ENCODE measurements around the gene CARD6. TPM values are rescaled to one million over a fixed set of nuclear protein-coding genes. Genes with fewer than 3 reads are reported as not detected.

The CARD6 gene, protein sequence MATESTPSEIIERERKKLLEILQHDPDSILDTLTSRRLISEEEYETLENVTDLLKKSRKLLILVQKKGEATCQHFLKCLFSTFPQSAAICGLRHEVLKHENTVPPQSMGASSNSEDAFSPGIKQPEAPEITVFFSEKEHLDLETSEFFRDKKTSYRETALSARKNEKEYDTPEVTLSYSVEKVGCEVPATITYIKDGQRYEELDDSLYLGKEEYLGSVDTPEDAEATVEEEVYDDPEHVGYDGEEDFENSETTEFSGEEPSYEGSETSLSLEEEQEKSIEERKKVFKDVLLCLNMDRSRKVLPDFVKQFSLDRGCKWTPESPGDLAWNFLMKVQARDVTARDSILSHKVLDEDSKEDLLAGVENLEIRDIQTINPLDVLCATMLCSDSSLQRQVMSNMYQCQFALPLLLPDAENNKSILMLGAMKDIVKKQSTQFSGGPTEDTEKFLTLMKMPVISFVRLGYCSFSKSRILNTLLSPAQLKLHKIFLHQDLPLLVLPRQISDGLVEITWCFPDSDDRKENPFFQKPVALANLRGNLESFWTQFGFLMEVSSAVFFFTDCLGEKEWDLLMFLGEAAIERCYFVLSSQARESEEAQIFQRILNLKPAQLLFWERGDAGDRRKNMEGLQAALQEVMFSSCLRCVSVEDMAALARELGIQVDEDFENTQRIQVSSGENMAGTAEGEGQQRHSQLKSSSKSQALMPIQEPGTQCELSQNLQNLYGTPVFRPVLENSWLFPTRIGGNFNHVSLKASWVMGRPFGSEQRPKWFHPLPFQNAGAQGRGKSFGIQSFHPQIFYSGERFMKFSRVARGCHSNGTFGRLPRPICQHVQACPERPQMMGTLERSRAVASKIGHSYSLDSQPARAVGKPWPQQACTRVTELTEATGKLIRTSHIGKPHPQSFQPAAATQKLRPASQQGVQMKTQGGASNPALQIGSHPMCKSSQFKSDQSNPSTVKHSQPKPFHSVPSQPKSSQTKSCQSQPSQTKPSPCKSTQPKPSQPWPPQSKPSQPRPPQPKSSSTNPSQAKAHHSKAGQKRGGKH
- 6.6 and 11.6 TPM in 2 replicates for total RNA-seq

GRCh38 chr5:40841068-40841805 is at the start of gene CARD6:
Gene CARD6 (plus strand): TSS chr5:40841367. CDS start chr5:40841383, 16 bp downstream.

DNA sequence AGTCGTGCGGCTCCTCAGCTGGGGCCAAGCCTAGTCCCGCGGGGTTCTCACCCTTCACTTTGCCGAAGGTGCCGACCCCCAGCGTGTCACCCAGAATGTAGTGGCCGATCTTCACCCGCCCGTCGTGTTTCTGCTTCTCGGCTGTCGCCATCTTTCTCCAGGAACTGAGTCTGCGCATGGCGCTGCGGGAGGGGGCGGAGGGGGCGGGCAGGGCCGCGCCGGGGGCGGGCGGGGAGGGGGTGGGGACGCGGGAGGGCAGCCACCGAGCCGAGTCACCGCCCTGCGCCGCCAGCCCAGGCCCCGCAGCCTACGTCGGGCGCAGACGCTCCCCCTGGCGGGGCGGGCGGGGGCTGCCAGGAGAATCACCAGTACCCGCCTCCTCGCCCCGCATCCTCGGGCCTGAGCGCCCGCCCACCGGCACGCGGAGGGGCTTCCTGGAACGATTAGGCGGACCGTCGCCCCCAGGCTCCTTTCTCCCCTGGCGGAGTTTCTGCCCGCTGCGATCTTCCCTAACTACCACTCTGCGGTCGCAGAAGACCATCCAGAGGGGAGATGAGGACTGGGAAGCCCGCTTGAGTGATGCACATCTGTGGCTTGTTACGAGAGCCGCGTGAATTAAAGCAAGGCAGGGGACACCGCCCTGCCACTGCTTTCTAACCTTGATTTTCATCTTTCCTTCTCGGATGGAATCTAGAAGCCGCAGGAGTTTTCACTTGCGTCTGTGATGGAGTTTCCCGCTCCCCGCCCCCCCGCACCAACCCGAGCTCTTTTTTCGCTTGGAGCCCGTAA is 43.0 kb upstream of the CARD6 start, which contains the start of gene PRKAA1:
PRKAA1 (minus strand) TSS at position 363 of the 789 bp plus-strand sequence; CDS start at position 178, 185 bp downstream.

DNA sequence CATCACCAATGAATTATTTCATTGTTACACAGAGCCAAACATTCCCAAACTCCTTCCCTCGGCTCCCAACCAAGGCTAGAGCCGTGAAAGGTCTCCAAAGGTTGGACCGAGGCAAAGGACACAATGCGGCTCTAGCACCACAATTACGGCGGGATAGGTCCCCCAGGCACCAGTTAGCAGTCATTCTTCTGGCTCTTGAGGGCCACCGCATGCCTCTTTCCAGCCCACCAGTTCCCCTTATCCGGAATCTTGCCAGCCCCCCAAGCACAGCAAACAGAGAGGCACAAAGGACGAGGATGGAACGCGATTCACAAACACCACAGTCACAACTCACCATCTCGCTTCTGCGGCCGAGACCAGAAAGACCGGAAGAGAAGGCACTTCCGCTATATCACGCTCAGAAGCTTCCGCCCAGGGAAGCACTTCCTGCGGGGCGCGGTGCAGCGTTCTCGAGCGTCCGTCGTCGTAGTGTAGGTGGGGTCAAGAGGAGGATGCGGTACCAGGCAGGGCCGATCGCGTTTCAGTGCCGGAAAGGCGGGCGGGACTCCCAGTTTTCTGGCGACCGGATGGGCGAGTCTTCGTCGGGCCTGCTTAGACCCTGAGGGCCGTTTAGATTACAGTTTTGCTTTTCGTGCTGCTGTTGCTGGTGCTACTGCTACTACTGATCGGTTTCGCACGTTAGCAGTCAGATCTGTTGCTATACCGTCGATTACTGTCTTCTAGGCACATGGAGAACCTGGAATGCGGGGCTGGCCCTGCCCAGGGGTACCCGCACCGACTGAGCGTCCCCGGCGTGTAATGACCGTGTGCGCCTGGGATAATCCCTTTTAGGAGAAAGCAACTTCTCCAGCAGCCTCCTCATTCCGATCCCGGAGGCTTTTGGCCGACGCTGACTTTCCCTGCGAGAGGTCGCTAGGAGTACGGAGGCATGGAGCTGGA is 6.0 kb upstream of the CARD6 start, which contains the start of gene RPL37:
RPL37 (minus strand) TSS at position 374 of the 939 bp plus-strand sequence; CDS start at position 337, 37 bp downstream.

DNA sequence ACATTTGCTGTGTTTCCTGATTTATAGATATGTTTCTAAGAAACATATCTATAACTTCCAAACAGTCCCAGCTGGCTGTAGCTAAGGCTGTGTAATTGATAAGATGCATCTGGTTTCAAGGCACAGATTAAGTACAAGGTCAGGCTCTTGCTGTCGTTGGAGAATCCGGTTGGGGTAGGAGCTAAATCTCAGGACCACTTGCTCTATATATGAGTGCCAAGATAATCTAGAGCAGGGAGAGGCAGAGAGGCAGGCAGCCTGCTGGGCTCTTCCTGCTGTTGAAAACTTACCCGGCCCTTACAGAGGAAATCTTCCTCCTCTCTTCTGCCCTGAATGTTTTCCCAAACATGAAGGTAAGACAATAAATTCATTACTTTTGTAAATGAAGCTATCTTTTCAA is 68.1 kb downstream of the CARD6 start, which contains the start of gene C7:
C7 (plus strand) TSS at position 234 of the 400 bp plus-strand sequence; CDS start at position 348, 114 bp downstream.

Small RNA genes lying within 50 kb of the gene (small RNA-seq; reads per million reads assigned to genes)
- 19.8 reads per million, percentile 97 among the genes with 10 or more reads in this experiment for gene SNORD72 (ENCODE audit: low replicate concordance)

Other genes starting within 250 kb of the CARD6 start
- 2.2 and 13.0 TPM in 2 replicates for gene PTGER4, start 161.5 kb upstream of the CARD6 start, total RNA-seq
- gene TTC33, start 85.4 kb upstream of the CARD6 start, total RNA-seq, result 10.7 and 11.5 TPM in 2 replicates
- 69.8 and 136 TPM in 2 replicates for gene PRKAA1, start 43.0 kb upstream of the CARD6 start, total RNA-seq
- gene RPL37, start 6.1 kb upstream of the CARD6 start, total RNA-seq, result 248 and 501 TPM in 2 replicates
- not detected in 2 replicates for gene C7, start 68.1 kb downstream of the CARD6 start, total RNA-seq
- gene MROH2B, start 230.0 kb downstream of the CARD6 start, total RNA-seq, result not detected in 2 replicates

Data from placental pericyte (primary cell).